Adrenal gland (tissue), 5 donors: ENCODE data around the gene SMARCD3.

Experiments
- CTCF ChIP-seq, 6 experiments: fragments of 450-650 bp in 4 of 6; fragments of 200-600 bp in 2 of 6; sonication (generic) in 1 of 6; IDR thresholded peaks; 1 replicate in 5 of 6; 2 replicates in 1 of 6; pipeline versions ENCODE4 v1.5.1 to v1.8.0; 2016 to 2021; ENCODE audit warnings: antibody characterized with exemption in 6 of 6, mild to moderate bottlenecking in 2 of 6, moderate library complexity in 1 of 6
- POLR2A ChIP-seq, 2 donors: fragments of 450-650 bp; IDR thresholded peaks; one replicate each; pipeline ENCODE4 v1.6.1; 2017; ENCODE audit warnings: antibody characterized with exemption in 2 of 2, mild to moderate bottlenecking in 2 of 2, moderate library complexity in 1 of 2
- donor health status: DM: no; HTN: no; CAD: no.

DNA sequence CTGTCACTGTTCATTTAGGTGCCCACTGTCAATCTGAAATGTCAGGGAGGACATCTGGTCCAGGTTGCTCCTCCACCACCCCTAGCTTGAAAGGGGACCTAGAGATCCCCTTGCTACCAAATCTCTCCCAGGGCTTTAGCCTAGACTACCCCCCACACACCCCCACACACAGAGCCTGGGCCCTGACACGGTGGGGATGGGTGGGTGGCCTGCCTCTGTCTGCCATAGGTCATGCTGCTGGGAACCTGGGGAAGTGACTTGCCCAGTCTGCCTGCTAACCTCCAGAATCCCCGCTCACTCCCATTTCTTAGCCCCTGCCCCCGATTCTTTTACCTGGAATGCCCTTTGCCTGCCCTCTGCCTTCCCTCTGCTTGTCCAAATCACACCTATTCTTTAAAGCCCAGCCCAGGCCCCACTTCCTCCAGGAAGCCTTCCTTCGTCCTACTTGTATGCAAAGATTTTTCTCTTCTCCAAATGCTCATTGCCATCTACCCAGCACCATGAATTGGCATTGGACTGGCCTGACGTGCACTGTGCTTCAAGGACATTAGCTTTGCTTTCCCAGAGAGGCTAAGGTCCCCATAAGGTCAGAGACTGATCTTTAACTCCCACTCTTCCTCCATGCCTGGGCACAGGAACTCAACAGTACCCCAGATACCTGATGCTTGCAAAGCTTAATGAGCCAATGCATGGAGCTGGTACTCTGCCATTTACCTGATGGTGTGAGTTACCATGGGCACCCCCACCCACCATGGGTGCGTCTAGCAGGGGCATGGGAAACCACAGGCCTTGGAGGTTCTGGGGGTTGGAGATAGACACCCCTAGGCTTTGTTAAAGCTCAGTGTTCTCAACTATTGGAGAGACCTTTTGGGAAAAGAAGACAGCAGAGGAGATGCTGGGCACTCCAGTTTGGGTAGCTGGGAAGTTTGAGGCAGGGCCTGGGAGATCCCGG is 2.0 kb upstream of the SMARCD3 start:
- peak in 1 of 2 donors; percentile 18 for TF ChIP-seq POLR2A (IDR thresholded peaks at IDR 0.05)
- TF ChIP-seq CTCF (IDR thresholded peaks at IDR 0.05): no peak
